ENCODE results near the gene EVA1A. TPM values are rescaled to one million over a fixed set of nuclear protein-coding genes. Genes with fewer than 3 reads are reported as not detected.

The EVA1A gene
- total RNA-seq, 1 donor from 2014 or later = 19.0 TPM

GRCh38 chr2:75594596-75594995 is 33.9 kb upstream of the EVA1A start:
- Histone ChIP-seq H3K4me3 (ENCODE audit: insufficient read depth, low read depth, low read length) (no peak overlapping the region), H3K27me3 (ENCODE audit: insufficient read depth, low read length) (no peaks in the 10 kb centered on the region), H3K79me2 (ENCODE audit: insufficient read depth, low read length) (no peaks in the 10 kb centered on the region), H2AFZ (ENCODE audit: low read depth, low read length) (no peak overlapping the region), H3K9ac (ENCODE audit: low read length) (peak overlapping the region; percentile 70), H3K4me1 (ENCODE audit: insufficient read depth, low read length) (peaks cover 48% of the 10 kb centered on the region), H3K27ac (ENCODE audit: low read depth, low read length) (peak overlapping the region; percentile 95), H3K9me3 (ENCODE audit: insufficient read depth, low read depth, low read length) (no peaks in the 10 kb centered on the region), H3K36me3 (ENCODE audit: insufficient read depth, low read length) (no peaks in the 10 kb centered on the region), H4K20me1 (ENCODE audit: insufficient read depth, low read length) (no peaks in the 10 kb centered on the region), H3K4me2 (ENCODE audit: low read length) (peak overlapping the region; percentile 69)
- Mint-ChIP-seq H3K4me3 (ENCODE audit: unreplicated experiment) (peak overlapping the region; percentile 51), H3K36me3 (ENCODE audit: low read depth, unreplicated experiment) (no peaks in the 10 kb centered on the region), H3K4me1 (ENCODE audit: low read depth, unreplicated experiment) (peaks cover 35% of the 10 kb centered on the region), H3K9me3 (ENCODE audit: unreplicated experiment) (no peaks in the 10 kb centered on the region), H3K27ac (ENCODE audit: unreplicated experiment) (peak overlapping the region; percentile 53), H3K27me3 (ENCODE audit: low read depth, unreplicated experiment) (no peaks in the 10 kb centered on the region)
- no peak for FAIRE-seq
- DNase-seq (ENCODE audit: low read depth) = no peak
- TF ChIP-seq, protein P1, sequence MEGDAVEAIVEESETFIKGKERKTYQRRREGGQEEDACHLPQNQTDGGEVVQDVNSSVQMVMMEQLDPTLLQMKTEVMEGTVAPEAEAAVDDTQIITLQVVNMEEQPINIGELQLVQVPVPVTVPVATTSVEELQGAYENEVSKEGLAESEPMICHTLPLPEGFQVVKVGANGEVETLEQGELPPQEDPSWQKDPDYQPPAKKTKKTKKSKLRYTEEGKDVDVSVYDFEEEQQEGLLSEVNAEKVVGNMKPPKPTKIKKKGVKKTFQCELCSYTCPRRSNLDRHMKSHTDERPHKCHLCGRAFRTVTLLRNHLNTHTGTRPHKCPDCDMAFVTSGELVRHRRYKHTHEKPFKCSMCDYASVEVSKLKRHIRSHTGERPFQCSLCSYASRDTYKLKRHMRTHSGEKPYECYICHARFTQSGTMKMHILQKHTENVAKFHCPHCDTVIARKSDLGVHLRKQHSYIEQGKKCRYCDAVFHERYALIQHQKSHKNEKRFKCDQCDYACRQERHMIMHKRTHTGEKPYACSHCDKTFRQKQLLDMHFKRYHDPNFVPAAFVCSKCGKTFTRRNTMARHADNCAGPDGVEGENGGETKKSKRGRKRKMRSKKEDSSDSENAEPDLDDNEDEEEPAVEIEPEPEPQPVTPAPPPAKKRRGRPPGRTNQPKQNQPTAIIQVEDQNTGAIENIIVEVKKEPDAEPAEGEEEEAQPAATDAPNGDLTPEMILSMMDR (IDR thresholded peaks at IDR 0.05; ENCODE audit: insufficient read depth, low read depth, low read length) = no peak
- TF ChIP-seq EZH2 (IDR thresholded peaks at IDR 0.05; ENCODE audit: insufficient read depth, low read length) = no peak

DNA sequence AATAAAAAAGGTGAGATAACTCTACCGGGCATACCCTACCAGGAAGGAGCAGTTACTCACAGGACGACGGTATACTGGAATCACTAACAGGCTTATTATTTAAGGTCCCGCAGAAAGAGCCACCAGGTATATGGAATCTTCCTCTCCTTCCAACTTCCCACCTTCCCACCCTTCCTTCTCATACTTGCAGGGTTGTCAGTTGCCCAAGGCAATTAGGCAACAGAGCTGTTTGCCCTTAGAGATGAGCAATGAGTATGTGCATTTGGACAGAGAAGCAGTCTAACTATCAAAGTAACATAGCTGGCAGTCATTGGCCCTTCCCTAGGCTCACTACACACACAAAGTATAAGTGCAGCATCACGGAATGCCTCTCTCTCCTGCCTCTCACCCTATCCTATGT is 32.1 kb upstream of the EVA1A start:
- no peak overlapping the region for H3K27ac Mint-ChIP-seq (ENCODE audit: unreplicated experiment)
- no peaks in the 10 kb centered on the region for H3K36me3 ChIP-seq (ENCODE audit: insufficient read depth, low read length)
- H3K79me2 ChIP-seq (ENCODE audit: insufficient read depth, low read length) = no peaks in the 10 kb centered on the region
- peaks cover 34% of the 10 kb centered on the region for H3K4me1 Mint-ChIP-seq (ENCODE audit: low read depth, unreplicated experiment)
- no peaks in the 10 kb centered on the region for H3K27me3 Mint-ChIP-seq (ENCODE audit: low read depth, unreplicated experiment)
- H3K4me3 ChIP-seq (ENCODE audit: insufficient read depth, low read depth, low read length) = no peak overlapping the region
- no peaks in the 10 kb centered on the region for H3K27me3 ChIP-seq (ENCODE audit: insufficient read depth, low read length)
- no peak overlapping the region for H3K4me3 Mint-ChIP-seq (ENCODE audit: unreplicated experiment)
- DNase-seq (ENCODE audit: low read depth) (no peak), FAIRE-seq (no peak)
- no peaks in the 10 kb centered on the region for H3K9me3 Mint-ChIP-seq (ENCODE audit: unreplicated experiment)
- peaks cover 59% of the 10 kb centered on the region for H3K4me1 ChIP-seq (ENCODE audit: insufficient read depth, low read length)
- no peak overlapping the region for H3K9ac ChIP-seq (ENCODE audit: low read length)
- TF ChIP-seq, protein P1 (IDR thresholded peaks at IDR 0.05; ENCODE audit: insufficient read depth, low read depth, low read length) = no peak
- TF ChIP-seq EZH2 (IDR thresholded peaks at IDR 0.05; ENCODE audit: insufficient read depth, low read length) = no peak
- H2AFZ ChIP-seq (ENCODE audit: low read depth, low read length) = no peak overlapping the region
- H3K4me2 ChIP-seq (ENCODE audit: low read length) = no peak overlapping the region
- no peaks in the 10 kb centered on the region for H4K20me1 ChIP-seq (ENCODE audit: insufficient read depth, low read length)
- H3K27ac ChIP-seq (ENCODE audit: low read depth, low read length) = peak overlapping the region; percentile 52
- H3K9me3 ChIP-seq (ENCODE audit: insufficient read depth, low read depth, low read length) = no peaks in the 10 kb centered on the region
- H3K36me3 Mint-ChIP-seq (ENCODE audit: low read depth, unreplicated experiment) = no peaks in the 10 kb centered on the region

- Mint-ChIP-seq H3K36me3 (ENCODE audit: low read depth, unreplicated experiment) (no peaks in the 10 kb centered on the region), H3K4me3 (ENCODE audit: unreplicated experiment) (no peak overlapping the region), H3K4me1 (ENCODE audit: low read depth, unreplicated experiment) (peaks cover 34% of the 10 kb centered on the region), H3K9me3 (ENCODE audit: unreplicated experiment) (no peaks in the 10 kb centered on the region), H3K27me3 (ENCODE audit: low read depth, unreplicated experiment) (no peaks in the 10 kb centered on the region), H3K27ac (ENCODE audit: unreplicated experiment) (peak overlapping the region; percentile 23)
- peak; percentile 86 for DNase-seq (ENCODE audit: low read depth)
- no peaks in the 10 kb centered on the region for H3K9me3 ChIP-seq (ENCODE audit: insufficient read depth, low read depth, low read length)
- peak overlapping the region; percentile 19 for H3K4me2 ChIP-seq (ENCODE audit: low read length)
- H3K27me3 ChIP-seq (ENCODE audit: insufficient read depth, low read length) = no peaks in the 10 kb centered on the region
- no peaks in the 10 kb centered on the region for H3K36me3 ChIP-seq (ENCODE audit: insufficient read depth, low read length)
- H3K79me2 ChIP-seq (ENCODE audit: insufficient read depth, low read length) = no peaks in the 10 kb centered on the region
- no peak overlapping the region for H3K4me3 ChIP-seq (ENCODE audit: insufficient read depth, low read depth, low read length)
- FAIRE-seq = peak; percentile 23
- peak overlapping the region; percentile 26 for H3K9ac ChIP-seq (ENCODE audit: low read length)
- TF ChIP-seq, protein P1 (IDR thresholded peaks at IDR 0.05; ENCODE audit: insufficient read depth, low read depth, low read length) = no peak
- no peak for TF ChIP-seq EZH2 (IDR thresholded peaks at IDR 0.05; ENCODE audit: insufficient read depth, low read length)
- peak overlapping the region; percentile 52 for H3K27ac ChIP-seq (ENCODE audit: low read depth, low read length)
- H3K4me1 ChIP-seq (ENCODE audit: insufficient read depth, low read length) = peaks cover 58% of the 10 kb centered on the region
- no peak overlapping the region for H2AFZ ChIP-seq (ENCODE audit: low read depth, low read length)
- no peaks in the 10 kb centered on the region for H4K20me1 ChIP-seq (ENCODE audit: insufficient read depth, low read length)
These were observed 31.3 kb upstream of the EVA1A start for GRCh38 chr2:75592030-75592429.
